ENCODE measurements around the gene TMEM38A.

Gene TMEM38A

GRCh38 chr19:16660763-16661479 lies at the start of gene TMEM38A:
TSS of gene TMEM38A (plus strand) at chr19:16661139. CDS start at chr19:16661218, 79 bp downstream.
- Histone ChIP-seq H3K9me3 (ENCODE audit: severe bottlenecking) (no peaks in the 10 kb centered on the region), H3K27ac (ENCODE audit: poor library complexity, severe bottlenecking) (peak within 1 kb of the TSS; percentile 63), H3K4me3 (ENCODE audit: severe bottlenecking) (peak within 1 kb of the TSS; percentile 69), H3K4me1 (ENCODE audit: insufficient read depth, poor library complexity, severe bottlenecking) (no peaks in the 10 kb centered on the region), H3K27me3 (ENCODE audit: insufficient read depth, poor library complexity, severe bottlenecking) (no peaks in the 10 kb centered on the region), H3K36me3 (ENCODE audit: low read depth) (peaks cover 28% of the 10 kb centered on the region)
- ATAC-seq (ENCODE audit: low read depth) = peak; percentile 38
- no peak for DNase-seq (ENCODE audit: low spot score)
- TF ChIP-seq CTCF (IDR thresholded peaks at IDR 0.05; ENCODE audit: poor library complexity, severe bottlenecking) = no peak

GRCh38 chr19:16612636-16613035 lies 48.3 kb upstream of the TMEM38A start:
- H3K4me1 ChIP-seq (ENCODE audit: insufficient read depth, poor library complexity, severe bottlenecking) = peaks cover 3% of the 10 kb centered on the region
- no peak overlapping the region for H3K27ac ChIP-seq (ENCODE audit: poor library complexity, severe bottlenecking)
- H3K4me3 ChIP-seq (ENCODE audit: severe bottlenecking) = no peak overlapping the region
- H3K9me3 ChIP-seq (ENCODE audit: severe bottlenecking) = no peaks in the 10 kb centered on the region
- TF ChIP-seq CTCF (IDR thresholded peaks at IDR 0.05; ENCODE audit: poor library complexity, severe bottlenecking) = no peak
- DNase-seq (ENCODE audit: low spot score) (no peak), ATAC-seq (ENCODE audit: low read depth) (no peak)
- no peaks in the 10 kb centered on the region for H3K36me3 ChIP-seq (ENCODE audit: low read depth)
- no peaks in the 10 kb centered on the region for H3K27me3 ChIP-seq (ENCODE audit: insufficient read depth, poor library complexity, severe bottlenecking)

- no peak for TF ChIP-seq CTCF (IDR thresholded peaks at IDR 0.05; ENCODE audit: poor library complexity, severe bottlenecking)
- ATAC-seq (ENCODE audit: low read depth) = no peak
- no peak for DNase-seq (ENCODE audit: low spot score)
- Histone ChIP-seq H3K36me3 (ENCODE audit: low read depth) (no peaks in the 10 kb centered on the region), H3K27ac (ENCODE audit: poor library complexity, severe bottlenecking) (no peak overlapping the region), H3K27me3 (ENCODE audit: insufficient read depth, poor library complexity, severe bottlenecking) (no peaks in the 10 kb centered on the region), H3K9me3 (ENCODE audit: severe bottlenecking) (no peaks in the 10 kb centered on the region), H3K4me1 (ENCODE audit: insufficient read depth, poor library complexity, severe bottlenecking) (no peaks in the 10 kb centered on the region), H3K4me3 (ENCODE audit: severe bottlenecking) (no peak overlapping the region)
These were observed 47.1 kb upstream of the TMEM38A start for GRCh38 chr19:16613841-16614240.

- Histone ChIP-seq H3K4me1 (ENCODE audit: insufficient read depth, poor library complexity, severe bottlenecking) (no peaks in the 10 kb centered on the region), H3K9me3 (ENCODE audit: severe bottlenecking) (no peaks in the 10 kb centered on the region), H3K27me3 (ENCODE audit: insufficient read depth, poor library complexity, severe bottlenecking) (no peaks in the 10 kb centered on the region), H3K4me3 (ENCODE audit: severe bottlenecking) (no peak overlapping the region), H3K36me3 (ENCODE audit: low read depth) (no peaks in the 10 kb centered on the region), H3K27ac (ENCODE audit: poor library complexity, severe bottlenecking) (no peak overlapping the region)
- TF ChIP-seq CTCF (IDR thresholded peaks at IDR 0.05; ENCODE audit: poor library complexity, severe bottlenecking) = no peak
- DNase-seq (ENCODE audit: low spot score) (no peak), ATAC-seq (ENCODE audit: low read depth) (peak; percentile 17; the same call in 1 of the 3 replicates)
These were observed 46.0 kb upstream of the TMEM38A start for GRCh38 chr19:16614941-16615340.

GRCh38 chr19:16615808-16616207 lies 45.1 kb upstream of the TMEM38A start:
- no peaks in the 10 kb centered on the region for H3K36me3 ChIP-seq (ENCODE audit: low read depth)
- DNase-seq (ENCODE audit: low spot score) (no peak), ATAC-seq (ENCODE audit: low read depth) (no peak)
- H3K27me3 ChIP-seq (ENCODE audit: insufficient read depth, poor library complexity, severe bottlenecking) = no peaks in the 10 kb centered on the region
- TF ChIP-seq CTCF (IDR thresholded peaks at IDR 0.05; ENCODE audit: poor library complexity, severe bottlenecking) = no peak
- no peak overlapping the region for H3K27ac ChIP-seq (ENCODE audit: poor library complexity, severe bottlenecking)
- H3K4me1 ChIP-seq (ENCODE audit: insufficient read depth, poor library complexity, severe bottlenecking) = no peaks in the 10 kb centered on the region
- H3K9me3 ChIP-seq (ENCODE audit: severe bottlenecking) = no peaks in the 10 kb centered on the region
- H3K4me3 ChIP-seq (ENCODE audit: severe bottlenecking) = no peak overlapping the region
